Iris pigment epithelial cell (primary cell): ENCODE measurements around the gene HTRA3.
A peak's percentile ranks its signal among the peaks of the same experiment; 100 is the strongest.
"Not testable (repeated sequence)": the region's sequence is repeated elsewhere in the genome, so short reads cannot be mapped to it uniquely, and the experiment has no call there.

Experiments
- DNase-seq: peaks from one replicate; pipeline ENCODE4 v3.0.0-alpha.2; 2011; ENCODE audit warnings: low read depth

Gene HTRA3

DNA sequence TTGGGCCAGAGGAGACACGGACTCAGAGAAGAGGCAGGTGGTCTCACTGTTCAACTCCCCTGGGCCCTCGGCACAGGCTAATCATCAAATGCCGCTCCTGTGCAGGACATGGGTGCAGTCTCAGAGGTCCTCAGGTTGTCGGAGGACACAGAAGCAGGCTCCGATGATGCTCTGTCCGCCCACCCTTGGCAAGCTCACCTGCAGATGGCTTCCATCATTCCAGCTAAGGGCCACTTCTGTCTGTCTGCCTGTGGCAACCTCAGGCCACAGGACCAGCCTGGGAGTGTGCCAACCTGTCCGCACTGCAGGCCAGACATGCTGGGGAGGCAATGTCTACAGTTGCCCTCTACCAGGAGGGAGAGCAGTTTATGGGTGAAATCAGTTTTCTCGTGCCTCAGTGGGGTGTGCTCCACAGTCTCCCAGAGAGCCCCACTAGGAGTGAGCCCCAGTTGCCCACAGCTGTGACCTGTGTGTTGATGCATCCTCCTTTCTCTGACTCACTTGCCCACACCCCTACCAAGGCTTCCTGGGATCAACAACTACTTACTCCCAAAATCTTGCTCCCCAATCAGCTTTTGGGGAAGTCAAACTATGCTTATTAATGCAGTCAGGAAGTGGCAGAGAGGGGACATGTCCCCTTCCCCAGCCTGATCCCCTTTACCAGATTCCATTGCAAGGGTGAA is 55.9 kb downstream of the HTRA3 start:
- DNase-seq = no peak

DNA sequence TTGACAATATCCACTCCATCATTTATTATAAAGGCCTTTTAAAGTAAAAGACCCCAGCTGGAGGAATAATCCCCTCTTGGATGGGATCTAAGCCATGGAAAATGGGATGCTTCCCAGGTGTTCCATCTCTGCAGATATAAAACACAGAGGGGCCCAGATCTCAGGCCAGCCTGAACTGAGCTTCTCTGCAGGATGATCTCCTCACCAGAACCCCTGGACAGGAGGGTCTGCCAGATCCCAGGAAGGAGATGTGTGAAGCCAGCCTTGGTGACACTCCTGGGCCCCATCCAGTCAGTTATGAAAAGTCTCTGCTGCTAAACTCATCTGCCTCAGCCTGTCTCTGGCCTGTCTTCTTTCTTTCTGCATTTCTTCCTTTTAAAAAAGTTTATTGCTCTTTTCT is 56.7 kb downstream of the HTRA3 start:
- DNase-seq = no peak

DNA sequence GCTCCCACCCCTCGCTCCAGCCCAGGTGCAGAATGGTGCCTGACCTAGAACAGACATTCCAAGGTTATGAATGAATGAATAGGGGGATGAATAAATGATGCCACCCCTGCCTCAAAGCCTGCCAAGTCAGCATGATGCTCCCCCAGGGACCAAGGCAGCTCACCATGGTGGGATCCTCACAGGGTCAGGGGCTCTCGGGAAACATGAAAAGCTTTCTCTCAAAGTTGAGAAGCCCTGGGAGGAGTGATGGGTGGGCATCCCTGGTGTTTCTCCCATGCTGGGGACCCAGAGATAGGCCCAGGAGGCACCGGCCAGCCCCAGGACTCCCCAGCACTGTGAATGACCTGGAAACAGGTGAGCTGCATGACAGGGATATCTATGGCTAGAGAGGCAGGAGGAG is 58.9 kb downstream of the HTRA3 start:
- no peak for DNase-seq

DNA sequence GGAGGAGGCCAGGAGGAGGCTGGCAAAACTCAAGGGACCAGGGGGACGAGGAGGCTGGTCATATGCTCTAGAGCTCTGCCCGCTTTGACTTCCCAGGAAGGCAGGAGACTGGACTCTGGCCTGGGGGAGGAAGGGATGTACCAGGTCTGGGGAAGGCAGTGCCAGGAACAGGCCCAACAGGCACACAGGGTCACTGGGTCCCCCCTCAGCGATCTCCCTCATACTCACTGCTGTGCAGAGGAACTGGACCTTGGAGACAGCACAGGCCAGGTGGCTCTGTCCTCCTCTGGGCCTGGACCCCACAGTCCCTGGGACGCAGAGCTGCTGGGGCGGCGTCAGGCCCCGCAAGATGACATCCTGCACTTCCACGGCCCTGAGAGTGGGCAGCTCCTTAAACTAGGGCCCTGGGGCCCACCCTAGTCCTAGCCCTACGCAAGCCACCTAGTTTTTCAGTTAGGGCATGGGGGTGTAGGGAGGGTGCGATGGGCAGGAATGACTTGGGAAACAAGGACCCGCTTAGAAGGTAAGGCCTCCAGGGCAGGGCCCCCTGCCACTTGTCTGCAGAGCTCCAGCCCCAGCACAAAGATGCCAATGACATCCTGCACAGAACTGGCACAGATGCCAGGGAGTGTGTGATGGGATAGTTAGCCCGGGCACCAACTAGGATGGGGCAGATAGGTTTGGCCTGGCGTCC is 59.5 kb downstream of the HTRA3 start:
- DNase-seq = no peak

DNA sequence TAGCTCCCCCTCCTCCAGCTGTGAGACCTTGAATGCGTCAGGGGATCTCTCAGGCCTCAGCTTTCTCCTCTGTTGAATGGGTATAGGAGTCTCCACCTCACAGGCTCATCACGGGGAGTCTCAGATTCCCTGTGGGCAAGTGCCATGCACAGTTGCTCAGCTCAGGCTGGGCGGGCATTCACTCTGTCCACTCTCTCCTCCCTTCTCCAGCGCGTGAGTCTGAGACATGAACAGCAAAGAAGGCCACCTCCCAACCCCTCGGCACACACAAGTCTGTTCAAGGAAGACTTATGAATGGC is 60.0 kb downstream of the HTRA3 start:
- no peak for DNase-seq

DNA sequence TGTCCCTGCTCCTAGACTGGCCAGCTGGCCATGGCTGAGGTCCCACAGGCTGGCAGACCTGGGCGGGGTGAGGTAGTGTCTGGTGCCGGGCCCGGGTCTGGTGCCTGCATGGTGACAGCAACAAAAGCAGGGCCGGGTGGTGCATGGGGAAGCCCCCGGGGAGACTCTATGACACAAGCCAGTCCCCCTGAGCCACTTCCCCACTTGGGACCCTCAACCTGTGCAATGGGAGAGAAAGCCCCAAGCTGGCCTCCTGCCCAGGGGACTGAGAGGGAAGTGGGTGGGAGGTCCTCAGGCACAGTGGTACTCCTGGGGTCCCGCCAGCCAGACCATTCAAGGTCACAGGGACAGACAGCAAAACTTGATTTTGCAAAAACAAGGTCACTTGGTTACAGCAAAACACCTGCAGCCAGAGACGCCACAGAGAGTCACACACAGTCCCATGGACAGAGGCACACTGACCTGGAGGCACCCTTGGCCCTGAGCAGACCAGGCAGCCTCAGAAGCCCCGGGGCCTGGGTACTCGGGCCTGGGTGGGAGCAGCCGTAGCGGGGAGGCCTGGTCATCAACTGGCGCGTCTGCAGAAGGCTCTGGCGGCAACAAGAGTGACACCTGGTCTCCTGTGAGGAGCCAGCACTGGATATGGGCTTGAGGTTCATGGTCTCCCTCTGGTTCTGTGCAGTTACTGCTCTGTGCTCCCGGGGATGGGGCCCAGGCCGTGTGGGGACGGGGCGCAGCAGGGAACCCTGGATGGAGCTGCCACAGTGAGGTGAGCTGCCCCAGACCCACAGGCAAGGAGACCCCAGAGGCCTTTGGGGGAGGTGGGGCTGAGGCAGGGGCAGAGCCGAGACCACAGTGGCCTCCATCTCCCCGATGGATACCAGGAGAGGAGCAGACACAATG is 60.6 kb downstream of the HTRA3 start:
- no peak for DNase-seq

DNA sequence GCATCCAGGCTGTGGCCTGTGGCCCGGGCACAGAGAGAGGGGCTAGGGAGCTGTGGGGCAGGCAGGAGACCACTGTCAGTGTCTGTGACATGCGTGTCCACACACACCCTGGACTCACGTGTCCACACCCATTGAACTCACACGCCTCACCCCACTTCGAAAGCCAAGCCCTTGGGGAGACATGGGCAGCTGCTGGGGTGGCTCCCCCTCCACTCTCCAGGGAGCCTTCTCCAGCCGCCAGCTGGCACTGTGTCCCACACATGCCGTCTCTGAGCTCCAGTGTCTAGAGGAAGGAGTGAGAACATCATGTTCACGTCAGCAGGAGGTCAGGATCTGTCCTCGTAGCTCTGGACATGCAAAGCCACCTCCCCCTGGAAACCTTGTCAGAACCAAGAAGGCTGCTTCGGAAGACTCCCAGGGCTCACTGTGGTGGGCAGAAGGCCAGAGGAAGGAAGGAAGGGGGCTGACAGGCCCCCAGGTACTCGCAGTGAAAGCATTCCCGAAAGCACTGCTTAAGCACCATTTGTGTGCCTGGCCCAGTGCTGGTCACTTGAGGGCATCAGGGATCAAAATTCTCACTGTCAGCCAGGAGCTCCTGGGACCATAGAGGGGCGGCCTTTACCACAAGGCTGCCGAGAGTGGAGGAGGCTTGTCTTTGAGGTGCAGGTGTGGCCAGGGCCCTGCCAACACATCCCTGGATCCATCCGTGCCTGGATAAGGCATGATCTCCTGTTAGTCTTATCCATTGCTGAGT is 61.4 kb downstream of the HTRA3 start:
- no peak for DNase-seq

DNA sequence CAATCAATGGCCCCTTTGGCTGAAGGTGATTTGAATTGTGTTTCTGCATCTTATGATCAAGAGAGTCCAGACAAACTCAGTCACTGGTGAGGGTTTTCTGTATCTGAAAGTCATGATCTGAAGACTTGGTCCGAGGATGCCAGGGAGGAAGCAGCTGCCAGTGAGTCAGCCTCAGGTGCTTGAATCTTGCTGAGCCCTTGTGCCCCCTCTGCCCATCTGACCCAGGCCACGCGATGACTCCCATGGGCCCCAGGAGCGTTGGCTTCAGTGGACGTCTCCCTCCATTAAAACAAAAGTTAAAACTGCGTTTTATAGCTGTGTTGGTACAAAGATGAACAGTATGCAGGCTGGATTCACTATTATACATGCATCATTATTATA is 62.0 kb downstream of the HTRA3 start:
- no peak for DNase-seq

DNA sequence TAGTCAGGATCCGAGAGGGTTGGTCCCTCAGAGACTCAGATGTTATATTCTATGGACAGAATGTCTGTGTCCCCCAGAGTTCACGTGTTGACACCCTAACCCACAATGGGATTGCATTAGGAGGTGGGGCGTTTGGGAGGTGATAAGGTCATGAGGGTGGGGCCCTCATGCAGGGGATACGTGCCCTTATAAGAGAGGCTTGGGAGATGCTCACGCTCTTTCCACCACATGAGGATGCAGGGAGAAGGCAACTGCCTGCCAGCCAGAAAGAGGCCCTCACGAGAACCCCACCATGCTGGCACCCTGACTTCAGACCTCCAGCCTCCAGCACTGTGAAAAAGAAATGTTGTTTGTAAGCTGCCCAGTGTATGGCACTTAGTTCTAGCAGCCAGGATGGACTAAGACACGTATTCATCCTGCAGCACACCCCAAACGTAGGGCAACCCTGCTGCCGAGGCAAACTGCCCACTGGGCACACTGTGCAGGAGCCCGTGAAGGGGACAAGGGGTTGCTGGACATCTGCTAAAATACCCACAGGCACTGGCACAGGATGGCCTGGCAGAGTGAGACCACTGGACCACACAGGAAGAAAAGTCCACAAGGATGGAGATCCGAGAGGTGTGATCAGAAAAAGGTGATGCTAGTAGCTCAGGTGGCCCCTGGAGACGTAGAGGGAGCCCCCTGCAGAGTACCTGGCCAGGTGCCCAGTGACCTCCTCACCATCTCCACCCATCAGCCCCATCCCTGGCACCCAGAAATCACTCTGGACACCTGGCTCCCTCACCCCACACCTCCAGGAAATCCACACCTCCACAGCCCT is 62.7 kb downstream of the HTRA3 start:
- DNase-seq = no peak

DNA sequence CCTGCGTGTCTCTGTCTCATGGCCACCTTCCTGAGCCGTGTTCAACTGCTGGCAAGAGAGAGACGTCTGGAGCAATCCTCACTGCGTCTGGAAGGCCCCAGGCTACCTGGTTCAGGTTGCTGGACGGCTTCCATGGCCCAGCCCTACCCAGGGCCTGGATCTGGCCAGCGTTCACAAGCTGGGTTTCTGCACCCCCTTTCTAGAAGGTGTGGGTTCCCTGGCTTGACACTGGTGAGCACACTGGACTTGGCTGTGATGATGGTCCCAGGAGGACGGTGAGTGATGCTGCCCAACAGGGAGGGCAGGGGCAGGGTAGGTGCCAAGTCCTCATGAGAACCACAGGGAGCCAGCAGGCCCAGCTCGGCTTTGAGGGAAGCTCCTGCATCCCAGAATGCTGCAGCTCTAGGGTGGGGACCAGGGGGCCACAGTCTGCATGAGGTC is 63.4 kb downstream of the HTRA3 start:
- DNase-seq = no peak

DNA sequence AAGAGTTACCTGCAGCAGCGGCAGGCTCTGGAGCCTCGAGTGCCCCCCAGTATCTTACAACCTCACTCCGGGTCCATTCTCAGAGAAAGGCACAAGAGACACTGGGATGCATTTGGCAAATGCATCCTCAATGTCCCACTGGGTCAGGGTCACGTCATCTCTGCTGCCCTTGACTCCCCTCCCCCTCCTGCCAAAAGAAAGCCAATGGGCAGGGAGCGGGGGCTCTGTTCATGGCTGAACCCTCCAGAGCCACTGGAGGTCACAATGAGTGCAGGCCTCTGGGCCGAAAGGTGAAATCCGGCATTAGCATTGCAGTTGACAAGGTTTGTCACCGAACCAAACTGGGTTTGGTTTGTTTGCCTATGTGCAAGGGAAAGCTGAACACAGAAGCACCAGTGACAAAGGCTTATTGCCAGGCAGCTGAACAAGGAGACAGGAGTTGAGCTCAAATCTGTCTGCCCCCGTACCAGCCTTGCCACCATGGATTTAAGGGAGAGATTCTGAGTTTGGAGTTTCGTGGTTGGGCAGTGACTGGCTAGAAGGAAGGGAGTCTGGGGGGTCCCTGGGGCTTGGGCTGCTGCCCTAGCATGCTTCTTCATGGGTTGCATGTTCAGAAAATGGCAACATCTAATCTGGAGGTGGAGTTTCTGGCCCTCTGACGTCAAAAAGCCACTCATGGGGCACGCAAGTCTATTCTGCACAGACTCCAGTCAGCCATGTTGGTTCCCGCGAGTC is 64.3 kb downstream of the HTRA3 start:
- DNase-seq = no peak

DNA sequence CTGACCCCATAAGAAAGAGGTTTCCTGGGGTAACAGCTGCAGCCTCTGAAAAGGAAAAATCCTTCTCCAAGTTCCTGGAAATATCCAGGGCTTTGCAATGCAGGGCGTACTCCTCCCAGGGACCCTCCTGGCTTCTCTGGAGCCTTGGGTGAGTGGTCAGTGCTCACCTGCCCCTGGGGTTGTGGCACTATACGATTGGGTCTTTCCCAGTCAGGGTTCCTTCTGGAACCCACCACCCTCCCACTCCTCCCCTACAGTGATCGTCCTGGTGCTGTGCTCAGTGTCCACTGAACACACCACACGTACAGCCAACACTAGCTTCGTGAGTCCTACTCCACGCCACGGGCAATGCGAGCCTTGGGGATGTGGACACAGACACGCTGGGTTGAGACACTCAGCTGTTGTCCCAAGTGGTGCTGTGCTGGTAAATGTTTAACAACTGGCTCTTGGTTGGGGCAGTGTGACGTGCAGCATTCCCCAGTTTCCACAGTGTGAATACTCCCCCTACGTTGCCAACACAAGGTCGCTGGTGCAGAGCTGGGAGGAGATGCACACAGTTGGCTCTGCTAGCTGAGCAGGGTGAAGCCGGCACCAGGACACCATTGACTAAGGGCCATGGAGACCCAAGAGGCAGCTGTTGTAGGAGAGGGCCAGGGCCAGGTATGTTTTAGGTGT is 65.4 kb downstream of the HTRA3 start:
- DNase-seq = no peak

DNA sequence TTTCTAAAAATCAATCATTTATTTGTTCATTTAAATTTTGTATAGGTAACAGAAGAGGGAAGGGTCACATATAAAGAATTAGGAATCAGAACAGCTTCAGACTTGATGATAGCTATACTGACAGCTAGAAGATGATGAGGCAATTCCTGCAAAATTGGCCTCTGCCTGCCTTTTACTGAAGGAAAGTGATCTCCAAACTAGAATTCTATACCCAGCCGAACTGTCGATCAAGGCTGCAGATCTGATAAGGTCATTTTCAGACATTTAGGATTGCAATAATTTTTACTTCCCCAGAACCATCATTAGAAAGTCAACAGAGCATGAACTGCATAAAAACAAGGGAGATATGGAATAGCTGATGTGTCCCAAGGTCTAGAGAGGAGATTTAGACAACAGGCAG is 66.3 kb downstream of the HTRA3 start:
- DNase-seq = no peak

DNA sequence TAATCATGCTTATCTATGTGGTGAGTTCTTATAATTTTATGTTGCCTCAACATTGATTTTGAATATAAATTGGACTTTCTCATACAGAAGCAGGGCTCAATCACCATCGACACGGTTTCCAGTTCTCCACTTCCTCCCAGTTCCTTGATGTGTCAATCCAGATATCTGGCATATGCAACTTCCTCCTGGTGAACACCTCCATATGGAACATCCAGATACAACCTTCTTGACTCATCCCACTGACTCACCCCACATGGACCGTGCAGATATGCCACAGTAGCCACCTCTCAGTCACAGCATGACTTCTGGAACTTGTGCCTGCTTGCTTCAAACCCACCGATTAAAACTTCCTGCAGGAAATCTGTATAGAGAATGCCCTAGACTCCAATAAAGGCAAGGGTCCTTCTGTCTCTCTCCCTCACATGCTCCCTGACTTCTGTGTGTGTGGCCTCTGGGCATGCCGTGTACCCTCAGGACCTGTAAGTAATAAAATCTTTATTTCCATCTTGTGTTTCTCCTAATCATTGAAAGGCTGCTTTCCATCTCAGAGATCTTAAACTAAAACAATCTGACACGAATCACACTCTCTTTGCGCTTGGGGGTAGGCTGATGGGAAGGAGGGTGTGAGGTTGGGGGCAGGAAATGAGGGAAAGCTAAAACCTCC is 67.0 kb downstream of the HTRA3 start:
- DNase-seq = peak; percentile 24

DNA sequence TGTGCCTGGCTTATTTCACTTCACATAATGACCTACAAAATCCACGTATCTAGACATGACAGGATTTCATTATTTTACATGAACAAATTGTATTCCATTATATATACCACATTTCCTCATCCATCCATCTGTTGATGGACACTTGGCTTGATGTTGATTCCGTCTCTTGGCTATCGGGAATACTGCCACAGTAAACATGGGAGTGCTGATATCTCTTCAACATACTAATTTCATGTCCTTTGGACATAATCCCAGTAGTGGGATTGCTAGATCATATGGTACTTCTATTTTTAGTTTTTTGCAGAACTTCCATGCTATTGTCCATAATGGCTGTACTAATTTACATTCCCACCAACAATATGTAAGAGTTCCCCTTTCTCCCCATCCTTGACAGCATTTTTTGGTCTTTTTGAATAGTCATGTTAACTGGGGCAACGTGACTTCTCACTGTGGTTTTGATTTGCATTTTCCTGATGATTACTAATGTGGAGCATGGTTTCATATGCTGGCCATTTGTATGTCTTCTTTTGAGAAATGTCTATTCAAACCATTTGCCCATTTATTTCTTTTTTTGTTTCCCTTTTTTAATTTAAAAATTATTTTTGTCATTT is 68.9 kb downstream of the HTRA3 start:
- DNase-seq = no peak

DNA sequence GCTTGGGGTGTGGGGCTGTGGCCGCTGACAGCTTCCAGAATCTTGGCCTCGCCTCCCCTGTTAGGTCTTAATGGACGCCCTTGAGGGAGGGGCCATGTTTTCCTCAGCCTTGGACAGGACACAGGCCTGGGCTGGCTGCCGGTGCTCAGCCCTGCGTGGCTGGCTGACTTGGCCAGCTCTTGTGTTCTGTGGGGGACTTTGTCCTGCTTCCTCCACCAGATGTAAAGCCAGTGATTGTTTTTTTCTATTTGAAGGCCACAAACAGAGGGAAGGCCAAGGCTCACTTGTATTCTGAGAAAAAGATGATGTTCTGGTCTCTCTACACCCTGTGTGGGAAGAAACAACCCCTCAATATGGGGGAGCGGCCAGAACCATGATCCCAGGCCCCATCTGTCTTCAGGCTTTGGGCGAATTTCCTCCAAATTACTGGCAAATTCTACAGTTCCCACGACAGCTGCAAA is 71.3 kb downstream of the HTRA3 start:
- DNase-seq = no peak

DNA sequence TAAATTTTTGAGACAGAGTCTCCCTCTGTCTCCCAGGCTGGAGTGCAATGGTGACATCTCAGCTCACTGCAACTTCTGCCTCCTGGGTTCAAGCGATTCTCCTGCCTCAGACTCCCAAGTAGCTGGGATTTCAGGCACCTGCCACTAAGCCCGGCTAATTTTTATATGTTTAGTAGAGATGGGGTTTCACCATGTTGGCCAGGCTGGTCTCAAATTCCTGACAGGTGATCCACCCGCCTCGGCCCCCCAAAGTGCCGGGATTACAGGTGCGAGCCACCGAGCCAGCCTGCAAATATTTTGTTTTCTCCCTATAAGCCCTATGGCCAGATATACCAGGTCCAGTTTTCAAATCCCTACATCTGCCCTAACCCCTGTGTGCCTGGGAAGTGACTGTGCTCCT is 71.7 kb downstream of the HTRA3 start:
- not testable (repeated sequence) for DNase-seq

DNA sequence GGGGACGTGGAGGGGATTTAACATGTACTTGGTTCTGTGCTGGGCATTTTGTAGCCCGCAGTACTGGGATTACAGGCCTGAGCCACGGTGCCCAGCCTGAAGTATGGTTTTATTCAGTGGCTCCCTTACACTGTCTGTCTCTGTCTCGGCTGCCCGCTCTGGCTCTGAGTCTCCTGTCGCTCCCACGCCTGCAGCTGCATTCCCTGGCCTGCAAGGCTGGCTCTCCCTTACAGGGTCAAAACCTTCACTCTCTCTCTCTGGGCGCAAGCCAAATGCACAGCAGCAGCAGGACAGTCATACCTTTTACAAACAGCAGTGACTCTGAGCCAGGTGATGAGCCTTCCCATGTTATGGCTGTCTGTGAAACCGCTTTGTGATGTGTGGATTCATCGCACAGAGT is 72.1 kb downstream of the HTRA3 start:
- DNase-seq = no peak

DNA sequence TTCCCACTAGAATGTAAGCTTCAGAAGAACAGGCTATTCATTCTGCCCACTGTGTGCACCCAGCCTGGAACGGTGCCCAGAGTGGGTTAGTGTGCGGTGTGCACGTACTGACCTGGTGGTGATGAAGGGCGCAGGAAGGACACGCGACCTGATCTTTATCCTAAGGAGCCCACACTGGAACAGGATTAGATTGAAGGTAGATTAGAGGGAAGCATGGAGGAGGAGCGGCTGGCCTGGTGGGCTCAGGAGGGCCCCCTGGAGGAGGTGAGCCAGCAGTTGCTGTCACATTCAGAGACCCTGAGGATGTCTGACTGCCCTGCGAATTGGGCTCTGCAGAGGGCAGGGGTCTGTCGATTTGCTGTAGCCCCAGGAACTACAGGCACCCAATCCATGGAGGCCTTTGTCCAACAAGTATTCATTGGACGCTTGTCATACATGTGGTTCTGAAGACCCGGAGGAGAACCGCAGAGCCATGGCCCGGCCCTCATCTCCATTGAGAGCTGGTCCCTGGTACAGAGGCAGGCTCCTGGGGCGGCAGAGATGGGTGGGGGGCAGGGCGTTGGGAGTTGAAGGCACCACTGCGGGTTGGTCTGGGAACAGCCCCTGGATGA is 73.2 kb downstream of the HTRA3 start:
- DNase-seq = no peak
